ENCODE data around the gene TMEM229B. TPM values are rescaled to one million over a fixed set of nuclear protein-coding genes. Genes with fewer than 3 reads are reported as not detected.

Gene TMEM229B
- total and polyA plus RNA-seq, 3 experiments from 2014 or later = 3.2 to 34.4 (median 4.4) TPM

DNA sequence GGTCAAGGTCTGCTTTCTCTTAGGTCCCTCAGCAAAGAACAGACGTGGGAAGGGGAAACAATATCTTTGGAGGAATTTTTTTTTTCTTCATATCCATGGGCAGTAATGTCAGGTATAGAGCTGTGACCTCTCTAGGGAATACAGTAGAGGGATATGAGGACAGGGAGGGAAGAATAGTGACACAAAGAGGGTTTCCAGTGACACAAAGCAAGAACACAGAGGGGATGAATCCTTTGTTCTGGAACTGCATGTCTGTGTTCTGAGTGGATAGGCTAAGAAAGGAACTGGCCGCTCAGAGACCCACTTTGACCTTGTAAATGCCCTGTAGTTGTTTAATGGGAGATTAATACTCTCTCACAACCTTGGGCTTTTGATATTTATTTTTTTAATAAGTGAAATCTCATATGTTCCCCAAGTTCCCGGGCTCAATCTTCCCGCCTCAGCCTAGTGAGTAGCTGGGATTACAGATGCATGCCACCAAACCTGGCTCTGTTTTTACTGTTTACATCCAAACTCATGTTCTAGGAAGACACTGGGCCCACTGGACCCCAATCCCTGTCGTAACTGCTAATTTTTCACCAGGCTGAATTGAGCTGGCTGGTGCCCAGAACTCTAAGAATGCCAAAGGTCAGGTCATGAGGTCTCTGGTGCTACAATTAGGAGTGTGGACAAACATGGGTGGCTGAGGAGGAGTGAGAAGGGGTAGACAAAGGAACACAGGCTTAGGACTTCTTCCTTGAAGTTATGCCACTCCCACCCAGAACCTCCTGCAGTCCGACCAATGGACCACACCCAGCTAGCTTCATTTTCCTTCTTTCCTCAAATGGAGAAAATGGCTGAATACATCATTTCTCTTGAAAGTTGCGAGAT is 35.5 kb upstream of the TMEM229B start:
- H3K4me3 ChIP-seq (ENCODE audit: low read length) = no peak overlapping the region
- ChIA-PET CTCF (interaction anchor here (1.2 to 1.7 kb wide), 2 partner anchors 47 to 96 kb away, joined by 3 to 4 read pairs; no protein-coding TSS in a partner anchor), POLR2A (no interaction called here)
- H3K36me3 ChIP-seq (ENCODE audit: insufficient read depth, low read length) = no peaks in the 10 kb centered on the region
- DNase-seq = no peak
- Mint-ChIP-seq H3K27ac (no peak overlapping the region), H3K4me3 (no peak overlapping the region), H3K36me3 (peaks cover 0 to 1% (median 0%) of the 10 kb centered on the region in 3 donors), H3K27me3 (peaks cover 22 to 46% of the 10 kb centered on the region in 2 donors), H3K9me3 (no peaks in the 10 kb centered on the region), H3K4me1 (peaks cover 0 to 3% (median 0%) of the 10 kb centered on the region in 3 donors)
- no peaks in the 10 kb centered on the region for H3K9me3 ChIP-seq (ENCODE audit: low read length)
- no peak overlapping the region for H3K27ac ChIP-seq (ENCODE audit: low read depth, low read length)
- no peaks in the 10 kb centered on the region for H3K27me3 ChIP-seq (ENCODE audit: insufficient read depth, low read length, poor library complexity, severe bottlenecking)
- no peaks in the 10 kb centered on the region for H3K4me1 ChIP-seq (ENCODE audit: insufficient read depth, low read length)

DNA sequence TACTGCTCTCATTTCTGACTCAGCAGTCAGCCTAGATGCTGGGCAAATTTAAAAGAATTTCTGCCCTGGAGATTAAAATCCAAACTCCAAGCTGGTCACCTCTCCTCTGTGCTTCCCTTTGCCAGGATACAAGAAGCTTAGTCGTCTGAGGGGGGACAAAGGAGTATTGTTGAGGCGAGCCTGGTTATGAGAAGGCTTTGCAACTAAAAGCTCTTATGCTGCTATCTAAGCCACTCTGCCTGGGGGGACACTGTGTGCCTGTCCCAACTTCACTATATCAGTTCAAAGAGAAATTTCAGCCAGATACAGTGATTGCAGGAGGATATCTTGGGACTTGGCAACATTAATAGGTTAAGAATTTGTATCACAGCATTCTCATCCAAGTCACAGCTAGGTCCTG is 33.7 kb upstream of the TMEM229B start:
- no peaks in the 10 kb centered on the region for H3K36me3 ChIP-seq (ENCODE audit: insufficient read depth, low read length)
- CTCF ChIA-PET = interaction anchor here (1.2 to 1.5 kb wide), 2 partner anchors 49 to 95 kb away, joined by 4 to 5 read pairs; no protein-coding TSS in a partner anchor
- H3K4me3 Mint-ChIP-seq = no peak overlapping the region
- no peaks in the 10 kb centered on the region for H3K27me3 ChIP-seq (ENCODE audit: insufficient read depth, low read length, poor library complexity, severe bottlenecking)
- H3K27me3 Mint-ChIP-seq = peaks cover 16 to 46% of the 10 kb centered on the region in 2 donors
- H3K27ac Mint-ChIP-seq = no peak overlapping the region
- H3K27ac ChIP-seq (ENCODE audit: low read depth, low read length) = no peak overlapping the region
- no peaks in the 10 kb centered on the region for H3K9me3 Mint-ChIP-seq
- H3K9me3 ChIP-seq (ENCODE audit: low read length) = no peaks in the 10 kb centered on the region
- H3K4me1 Mint-ChIP-seq = peaks cover 0 to 3% (median 0%) of the 10 kb centered on the region in 3 donors
- H3K36me3 Mint-ChIP-seq = peaks cover 0 to 1% (median 0%) of the 10 kb centered on the region in 3 donors
- DNase-seq = no peak
- POLR2A ChIA-PET = no interaction called here
- no peak overlapping the region for H3K4me3 ChIP-seq (ENCODE audit: low read length)
- no peaks in the 10 kb centered on the region for H3K4me1 ChIP-seq (ENCODE audit: insufficient read depth, low read length)

DNA sequence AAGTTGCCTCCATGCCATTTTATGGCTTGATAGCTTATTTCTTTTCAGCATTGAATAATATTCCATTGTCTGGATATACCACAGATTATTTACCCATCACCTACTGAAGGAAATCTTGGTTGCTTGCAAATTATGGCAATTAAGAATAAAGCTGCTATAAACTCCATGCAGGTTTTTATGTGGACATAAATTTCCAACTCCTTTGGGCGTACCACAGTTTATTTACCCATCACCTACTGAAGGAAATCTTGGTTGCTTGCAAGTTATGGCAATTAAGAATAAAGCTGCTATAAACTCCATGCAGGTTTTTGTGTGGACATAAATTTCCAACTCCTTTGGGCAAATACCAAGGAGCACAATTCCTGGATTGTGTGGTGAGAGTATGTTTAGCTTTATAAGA is 32.0 kb upstream of the TMEM229B start:
- Mint-ChIP-seq H3K27me3 (peaks cover 13 to 35% of the 10 kb centered on the region in 2 donors), H3K9me3 (no peaks in the 10 kb centered on the region), H3K4me3 (peak overlapping the region in 1 of 7 donors; percentile 64), H3K36me3 (peaks cover 0 to 1% (median 0%) of the 10 kb centered on the region in 3 donors), H3K4me1 (peaks cover 6 to 15% (median 12%) of the 10 kb centered on the region in 3 donors), H3K27ac (no peak overlapping the region)
- Histone ChIP-seq H3K27me3 (ENCODE audit: insufficient read depth, low read length, poor library complexity, severe bottlenecking) (no peaks in the 10 kb centered on the region), H3K9me3 (ENCODE audit: low read length) (no peaks in the 10 kb centered on the region), H3K36me3 (ENCODE audit: insufficient read depth, low read length) (no peaks in the 10 kb centered on the region), H3K4me3 (ENCODE audit: low read length) (no peak overlapping the region), H3K4me1 (ENCODE audit: insufficient read depth, low read length) (peaks cover 9% of the 10 kb centered on the region), H3K27ac (ENCODE audit: low read depth, low read length) (no peak overlapping the region)
- ChIA-PET CTCF (interaction anchor here (0.6 to 1.5 kb wide), 3 partner anchors 13 to 93 kb away, joined by 3 to 4 read pairs (median 3); partner anchors contain the start of gene PLEKHH1), POLR2A (no interaction called here)
- no peak for DNase-seq

DNA sequence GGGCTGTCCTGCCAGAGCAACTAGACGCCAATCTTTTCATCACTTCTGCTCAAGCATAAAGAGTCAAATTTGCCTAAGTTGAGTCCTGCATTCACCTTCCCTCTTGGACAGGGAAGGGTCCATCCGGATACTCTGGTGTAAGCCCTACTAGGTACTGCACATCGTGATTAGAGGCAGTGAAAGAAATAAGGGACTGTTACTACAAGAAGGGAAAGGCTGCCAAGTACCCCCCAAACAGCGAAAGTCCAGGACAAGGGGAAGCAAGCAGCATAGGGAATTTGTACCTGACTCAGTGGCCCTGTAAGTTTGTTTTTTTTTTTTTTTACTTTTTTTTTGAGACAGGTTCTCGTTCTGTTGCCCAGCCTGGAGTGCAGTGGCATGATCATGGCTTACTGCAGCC is 30.9 kb upstream of the TMEM229B start:
- H3K4me1 Mint-ChIP-seq = peaks cover 6 to 18% (median 13%) of the 10 kb centered on the region in 3 donors
- H3K27me3 Mint-ChIP-seq = peaks cover 15 to 27% of the 10 kb centered on the region in 2 donors

DNA sequence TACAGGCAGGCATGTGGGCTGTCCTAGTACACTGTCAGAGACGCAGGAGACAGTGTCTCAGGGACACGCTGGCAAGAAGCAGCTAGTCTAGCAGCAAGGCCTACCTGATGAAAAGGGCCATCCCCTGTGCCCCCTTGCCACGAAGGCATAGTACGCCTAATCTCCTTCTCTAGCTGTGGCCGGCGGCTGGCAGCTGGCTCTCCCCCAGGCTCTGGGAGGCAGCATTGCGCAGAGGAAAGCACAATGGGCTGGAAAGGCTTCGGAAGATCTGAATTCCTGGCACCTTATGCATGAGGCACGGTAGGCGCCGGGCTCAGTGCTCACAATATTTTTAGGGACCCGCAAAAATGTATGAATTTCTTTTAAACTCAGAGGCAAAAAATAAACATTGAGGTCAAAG is 28.6 kb upstream of the TMEM229B start:
- peaks cover 26% of the 10 kb centered on the region for H3K4me1 ChIP-seq (ENCODE audit: insufficient read depth, low read length)
- H3K27ac ChIP-seq (ENCODE audit: low read depth, low read length) = no peak overlapping the region
- H3K4me3 Mint-ChIP-seq = peak overlapping the region; percentile 24 to 96 (median 59)
- peaks cover 0 to 2% (median 1%) of the 10 kb centered on the region in 3 donors for H3K36me3 Mint-ChIP-seq
- peaks cover 3 to 9% of the 10 kb centered on the region in 2 donors for H3K27me3 Mint-ChIP-seq
- no peak overlapping the region for H3K4me3 ChIP-seq (ENCODE audit: low read length)
- H3K27ac Mint-ChIP-seq = peak overlapping the region in 3 of 8 donors; percentile 7 to 72 (median 22)
- no peaks in the 10 kb centered on the region for H3K27me3 ChIP-seq (ENCODE audit: insufficient read depth, low read length, poor library complexity, severe bottlenecking)
- CTCF ChIA-PET = interaction anchor here (1.0 to 1.2 kb wide), 3 partner anchors 9 to 29 kb away, joined by 3 to 7 read pairs (median 4); partner anchors contain the start of gene TMEM229B
- peaks cover 24 to 42% (median 28%) of the 10 kb centered on the region in 3 donors for H3K4me1 Mint-ChIP-seq
- H3K9me3 Mint-ChIP-seq = no peaks in the 10 kb centered on the region
- H3K36me3 ChIP-seq (ENCODE audit: insufficient read depth, low read length) = no peaks in the 10 kb centered on the region
- no peak for DNase-seq
- H3K9me3 ChIP-seq (ENCODE audit: low read length) = no peaks in the 10 kb centered on the region
- POLR2A ChIA-PET = no interaction called here

More for the DNA sequence above, 30.9 kb upstream of the TMEM229B start:
- no peak overlapping the region for H3K27ac ChIP-seq (ENCODE audit: low read depth, low read length)
- no peaks in the 10 kb centered on the region for H3K9me3 Mint-ChIP-seq
- ChIA-PET CTCF (interaction anchor here (1.0 kb wide), 1 partner anchor 14 kb away, joined by 4 read pairs; the partner anchor contains the start of gene PLEKHH1), POLR2A (interaction anchor here (0.7 kb wide), 1 partner anchor 13 kb away, joined by 7 read pairs; no protein-coding TSS in a partner anchor)
- no peaks in the 10 kb centered on the region for H3K9me3 ChIP-seq (ENCODE audit: low read length)
- H3K36me3 Mint-ChIP-seq = peaks cover 0 to 2% (median 1%) of the 10 kb centered on the region in 3 donors
- H3K4me3 ChIP-seq (ENCODE audit: low read length) = no peak overlapping the region
- no peaks in the 10 kb centered on the region for H3K27me3 ChIP-seq (ENCODE audit: insufficient read depth, low read length, poor library complexity, severe bottlenecking)
- no peaks in the 10 kb centered on the region for H3K36me3 ChIP-seq (ENCODE audit: insufficient read depth, low read length)
- DNase-seq = no peak
- no peak overlapping the region for H3K4me3 Mint-ChIP-seq
- H3K27ac Mint-ChIP-seq = no peak overlapping the region
- H3K4me1 ChIP-seq (ENCODE audit: insufficient read depth, low read length) = peaks cover 11% of the 10 kb centered on the region

DNA sequence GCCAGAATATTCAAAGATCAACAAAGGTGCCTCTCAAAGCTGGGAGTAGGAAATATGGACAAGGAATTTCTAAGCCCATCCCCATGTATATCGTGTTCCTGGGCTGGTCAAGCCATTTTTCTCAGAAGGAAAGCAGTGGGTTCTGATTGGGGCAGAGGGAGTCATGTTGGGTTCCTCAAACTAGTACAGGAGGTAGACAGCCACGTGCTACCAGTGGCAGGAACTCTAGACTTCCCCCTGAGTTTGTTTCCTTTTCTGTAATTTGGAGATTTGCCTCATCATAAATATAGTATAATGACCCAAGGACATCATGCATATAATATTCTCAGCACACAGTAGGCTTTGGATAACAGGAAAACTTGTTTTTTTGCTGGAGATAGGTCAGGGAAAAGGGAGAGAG is 28.2 kb upstream of the TMEM229B start:
- H3K27ac Mint-ChIP-seq = peak overlapping the region in 7 of 8 donors; percentile 7 to 88 (median 64)

DNA sequence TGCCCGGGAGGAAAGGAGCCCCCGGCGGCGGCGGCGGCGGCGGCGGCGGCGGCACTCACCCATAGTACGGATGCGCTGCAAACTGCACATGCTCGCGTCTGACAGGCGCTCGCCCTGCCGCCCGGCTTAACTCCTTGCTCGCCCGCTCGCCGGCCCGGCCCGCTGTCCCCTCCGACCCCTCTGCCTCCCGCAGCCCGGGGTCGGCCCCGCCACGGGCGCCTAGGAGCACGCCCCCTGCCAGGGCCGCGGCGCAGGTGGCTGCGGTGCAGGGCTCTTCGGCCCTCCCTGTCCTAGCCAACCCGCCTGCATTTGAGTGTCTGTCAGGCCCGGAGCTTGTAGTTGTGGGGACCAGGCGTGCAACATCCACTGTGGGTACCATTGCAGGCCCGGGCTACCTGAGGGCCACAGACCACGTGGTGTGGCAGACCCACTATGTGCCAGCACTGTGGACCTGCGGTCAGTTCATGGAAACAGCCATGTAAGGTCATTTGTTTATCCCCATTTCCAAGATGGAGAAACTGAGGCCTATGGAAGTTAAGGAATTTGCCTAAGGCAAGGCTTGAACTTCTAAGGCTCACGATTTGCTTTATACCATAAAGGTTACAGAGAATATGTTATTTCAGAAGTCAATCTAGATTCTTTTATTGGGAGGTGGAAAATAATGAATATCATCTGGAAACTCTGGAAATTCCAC is 27.0 kb upstream of the TMEM229B start:
- Histone ChIP-seq H3K27me3 (ENCODE audit: insufficient read depth, low read length, poor library complexity, severe bottlenecking) (no peaks in the 10 kb centered on the region), H3K4me3 (ENCODE audit: low read length) (peak overlapping the region; percentile 59), H3K27ac (ENCODE audit: low read depth, low read length) (peak overlapping the region; percentile 73), H3K36me3 (ENCODE audit: insufficient read depth, low read length) (no peaks in the 10 kb centered on the region), H3K4me1 (ENCODE audit: insufficient read depth, low read length) (peaks cover 26% of the 10 kb centered on the region), H3K9me3 (ENCODE audit: low read length) (no peaks in the 10 kb centered on the region)
- H3K36me3 Mint-ChIP-seq = peaks cover 0 to 2% (median 0%) of the 10 kb centered on the region in 3 donors
- ChIA-PET CTCF (interaction anchor here (1.1 to 1.2 kb wide), 2 partner anchors 8 to 11 kb away, joined by 3 to 5 read pairs; no protein-coding TSS in a partner anchor), POLR2A (interaction anchor here (1.2 to 1.5 kb wide), 2 partner anchors 27 to 28 kb away, joined by 3 read pairs; partner anchors contain the start of gene TMEM229B)
- DNase-seq = peak in 1 of 5 donors; percentile 51
- H3K4me1 Mint-ChIP-seq = peaks cover 24 to 42% (median 35%) of the 10 kb centered on the region in 3 donors
- peaks cover 0 to 1% of the 10 kb centered on the region in 2 donors for H3K27me3 Mint-ChIP-seq
- peak overlapping the region; percentile 82 to 98 (median 95) for H3K4me3 Mint-ChIP-seq
- no peaks in the 10 kb centered on the region for H3K9me3 Mint-ChIP-seq
- H3K27ac Mint-ChIP-seq = peak overlapping the region; percentile 7 to 87 (median 58)

More for the DNA sequence above, 28.2 kb upstream of the TMEM229B start:
- no peak overlapping the region for H3K27ac ChIP-seq (ENCODE audit: low read depth, low read length)
- H3K9me3 ChIP-seq (ENCODE audit: low read length) = no peaks in the 10 kb centered on the region
- Mint-ChIP-seq H3K4me3 (peak overlapping the region; percentile 24 to 96 (median 66)), H3K9me3 (no peaks in the 10 kb centered on the region), H3K4me1 (peaks cover 24 to 42% (median 28%) of the 10 kb centered on the region in 3 donors), H3K27me3 (peaks cover 2 to 8% of the 10 kb centered on the region in 2 donors), H3K36me3 (peaks cover 0 to 2% (median 1%) of the 10 kb centered on the region in 3 donors)
- ChIA-PET CTCF (interaction anchor here (1.0 to 1.2 kb wide), 4 partner anchors 9 to 29 kb away, joined by 3 to 7 read pairs (median 4); partner anchors contain the start of gene TMEM229B), POLR2A (no interaction called here)
- no peaks in the 10 kb centered on the region for H3K27me3 ChIP-seq (ENCODE audit: insufficient read depth, low read length, poor library complexity, severe bottlenecking)
- DNase-seq = no peak
- H3K4me1 ChIP-seq (ENCODE audit: insufficient read depth, low read length) = peaks cover 26% of the 10 kb centered on the region
- H3K4me3 ChIP-seq (ENCODE audit: low read length) = no peak overlapping the region
- H3K36me3 ChIP-seq (ENCODE audit: insufficient read depth, low read length) = no peaks in the 10 kb centered on the region

Measured in CD8-positive, alpha-beta memory T cell (primary cell).